SK-N-SH (cell line): Measurements from ENCODE around the gene ADAP1.

Source experiments
- CTCF ChIP-seq: fragments of 200-600 bp; sonication (generic); IDR thresholded peaks from 2 replicates; pipeline ENCODE4 v1.6.1; 2017; ENCODE audit warnings: antibody characterized with exemption, mild to moderate bottlenecking, moderate library complexity
- EP300 ChIP-seq, 2 experiments: IDR thresholded peaks; 2 replicates each; pipeline versions ENCODE4 v1.4.0 to v1.6.1; 2012; ENCODE audit warnings: borderline replicate concordance in 1 of 2, low read depth in 1 of 2, low read length in 1 of 2
- EZH2phosphoT487 ChIP-seq: fragments of 200-600 bp; sonication (generic); IDR thresholded peaks from 2 replicates; pipeline ENCODE4 v1.6.1; 2017; ENCODE audit warnings: low read depth, mixed run types, mild to moderate bottlenecking, antibody characterized with exemption, moderate library complexity, borderline replicate concordance
- FOXM1 ChIP-seq: IDR thresholded peaks from 2 replicates; pipeline ENCODE4 v1.4.0; 2012; ENCODE audit warnings: low read depth, mild to moderate bottlenecking
- RXRA ChIP-seq: IDR thresholded peaks from 2 replicates; pipeline ENCODE4 v1.4.0; 2012; ENCODE audit warnings: low read depth, mild to moderate bottlenecking, borderline replicate concordance
- TAF1 ChIP-seq: IDR thresholded peaks from 2 replicates; pipeline ENCODE4 v1.6.1; 2012; ENCODE audit warnings: low read depth, mild to moderate bottlenecking, low read length, moderate library complexity, borderline replicate concordance

DNA sequence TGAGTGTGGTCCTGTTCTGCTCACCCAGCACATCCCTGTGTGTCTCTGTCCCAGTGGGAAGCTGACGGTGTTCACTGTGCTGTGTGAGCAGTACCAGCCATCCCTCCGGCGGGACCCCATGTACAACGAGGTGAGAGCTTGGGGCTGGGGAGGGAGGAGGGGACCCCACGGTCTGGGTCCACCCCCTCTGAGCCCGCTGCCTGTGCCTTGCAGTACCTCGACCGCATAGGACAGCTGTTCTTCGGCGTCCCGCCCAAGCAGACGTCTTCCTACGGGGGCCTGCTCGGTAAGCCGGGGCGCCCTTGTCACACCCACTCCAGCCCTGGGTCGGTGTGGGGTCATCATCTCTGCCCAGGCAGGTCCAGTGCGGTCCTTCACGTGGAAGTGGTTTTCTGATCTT lies 60.8 kb downstream of the ADAP1 start:
- TF ChIP-seq CTCF (no peak), FOXM1 (no peak), EP300 (IDR thresholded peaks at IDR 0.05; ENCODE audit: borderline replicate concordance in 1 of 2, low read depth in 1 of 2, low read length in 1 of 2) (no peak), EZH2phosphoT487 (no peak), RXRA (no peak), TAF1 (no peak)
